Measurements from ENCODE around the gene NUDT19.

NUDT19 gene

DNA sequence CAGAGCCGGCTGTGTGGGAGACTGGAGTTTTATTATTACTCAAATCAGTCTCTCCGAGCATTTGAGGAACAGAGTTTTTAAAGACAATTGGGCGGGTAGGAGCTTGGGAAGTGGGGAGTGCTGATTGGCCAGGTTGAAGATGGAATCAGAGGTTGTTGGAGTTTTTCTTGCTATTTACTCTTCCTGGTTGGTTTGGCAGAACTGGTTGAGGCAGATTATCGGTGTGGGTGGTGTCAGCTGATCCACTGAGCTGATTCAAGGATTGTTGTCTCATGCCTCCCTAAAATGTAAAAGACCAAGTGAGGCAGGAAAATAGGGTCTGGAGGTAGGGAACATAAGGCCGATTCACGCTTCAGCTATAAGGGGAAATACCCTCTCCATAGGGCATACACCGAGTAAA is 26.7 kb downstream of the NUDT19 start:
- DNase-seq: no peak
- Histone ChIP-seq H3K4me3 (ENCODE audit: low read depth, low read length) (no peak overlapping the region), H3K27ac (no peak overlapping the region), H3K36me3 (peaks cover 4% of the 10 kb centered on the region; the same call in 1 of the 2 replicates), H3K9me3 (ENCODE audit: severe bottlenecking) (no peaks in the 10 kb centered on the region), H3K27me3 (ENCODE audit: insufficient read depth, low read depth, severe bottlenecking) (no peaks in the 10 kb centered on the region)
- no peak for TF ChIP-seq CTCF (IDR thresholded peaks at IDR 0.05; ENCODE audit: low read depth, low read length)

GRCh38 chr19:32719611-32720059 is 28.0 kb downstream of the NUDT19 start, which contains the start of gene TDRD12:
Gene TDRD12, plus strand, starts transcription at chr19:32719767. Its CDS starts 306 bp downstream, at chr19:32720073.
- peak; percentile 32; the same call in 1 of the 2 replicates for TF ChIP-seq CTCF (IDR thresholded peaks at IDR 0.05; ENCODE audit: low read depth, low read length)
- peak; percentile 15 for DNase-seq
- Histone ChIP-seq H3K36me3 (no peaks in the 10 kb centered on the region), H3K9me3 (ENCODE audit: severe bottlenecking) (no peaks in the 10 kb centered on the region), H3K4me3 (ENCODE audit: low read depth, low read length) (no peak within 1 kb of the TSS), H3K27ac (no peak within 1 kb of the TSS), H3K27me3 (ENCODE audit: insufficient read depth, low read depth, severe bottlenecking) (no peaks in the 10 kb centered on the region)

DNA sequence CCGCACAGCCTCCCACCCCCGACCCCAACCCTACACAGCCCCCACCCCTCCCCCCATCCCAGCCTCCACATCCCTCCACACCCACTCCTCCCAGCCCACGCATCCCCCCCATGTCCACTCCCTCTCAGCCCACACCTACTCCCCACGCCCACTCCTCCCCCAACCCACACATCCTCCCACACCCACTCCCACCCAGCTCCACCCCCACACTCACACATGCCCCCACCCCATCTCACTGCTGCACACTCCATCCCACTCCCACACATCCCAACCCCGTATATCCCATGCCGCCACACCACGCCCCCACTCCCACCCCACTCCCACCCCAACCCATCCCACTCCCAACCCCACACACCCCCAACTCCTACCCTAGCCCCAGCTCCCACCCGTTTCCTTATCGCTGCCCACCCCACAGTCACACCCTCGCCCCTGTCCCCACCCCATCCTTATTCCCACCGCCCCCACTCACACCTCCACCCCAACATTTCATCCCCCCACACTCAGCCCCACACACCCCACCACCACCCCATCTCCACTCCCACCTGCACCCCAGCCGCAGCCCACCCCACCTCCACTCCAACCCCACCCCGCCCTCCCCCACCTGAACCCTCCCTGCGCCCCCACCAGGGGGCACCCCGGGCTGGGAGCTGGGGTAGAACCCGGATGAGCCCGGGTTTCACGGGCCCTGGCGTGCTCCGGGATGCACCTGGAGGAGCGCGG is 28.8 kb downstream of the NUDT19 start:
- H3K36me3 ChIP-seq: no peaks in the 10 kb centered on the region
- TF ChIP-seq CTCF (IDR thresholded peaks at IDR 0.05; ENCODE audit: low read depth, low read length): no peak
- no peak overlapping the region for H3K4me3 ChIP-seq (ENCODE audit: low read depth, low read length)
- no peaks in the 10 kb centered on the region for H3K27me3 ChIP-seq (ENCODE audit: insufficient read depth, low read depth, severe bottlenecking)
- H3K27ac ChIP-seq: no peak overlapping the region
- H3K9me3 ChIP-seq (ENCODE audit: severe bottlenecking): peaks cover under 1% of the 10 kb centered on the region
- no peak for DNase-seq

- no peak for DNase-seq
- Histone ChIP-seq H3K36me3 (no peaks in the 10 kb centered on the region), H3K9me3 (ENCODE audit: severe bottlenecking) (peaks cover 3% of the 10 kb centered on the region), H3K27ac (no peak overlapping the region), H3K4me3 (ENCODE audit: low read depth, low read length) (no peak overlapping the region), H3K27me3 (ENCODE audit: insufficient read depth, low read depth, severe bottlenecking) (no peaks in the 10 kb centered on the region)
- TF ChIP-seq CTCF (IDR thresholded peaks at IDR 0.05; ENCODE audit: low read depth, low read length): no peak
Measured at GRCh38 chr19:32720936-32721250, 29.3 kb downstream of the NUDT19 start.

DNA sequence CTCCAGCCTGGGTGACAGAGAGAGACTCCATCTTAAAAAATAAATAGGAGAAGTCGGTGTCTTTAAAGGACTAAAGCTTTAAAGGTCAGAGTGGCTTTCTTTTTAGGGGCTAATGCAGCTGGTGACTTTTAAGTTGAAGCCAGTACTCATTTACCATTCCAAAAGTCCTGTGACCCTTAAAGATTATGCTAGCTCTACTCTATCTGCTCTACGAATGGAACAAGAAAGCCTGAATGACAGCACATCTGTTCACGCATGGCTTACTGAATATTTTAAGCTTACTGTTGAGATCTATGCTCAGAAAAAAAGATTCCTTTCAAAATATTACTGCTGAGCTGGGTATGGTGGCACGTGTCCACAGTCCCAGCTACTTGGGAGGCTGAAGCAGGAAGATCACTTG is 44.3 kb downstream of the NUDT19 start:
- no peaks in the 10 kb centered on the region for H3K9me3 ChIP-seq (ENCODE audit: severe bottlenecking)
- no peaks in the 10 kb centered on the region for H3K36me3 ChIP-seq
- TF ChIP-seq CTCF (IDR thresholded peaks at IDR 0.05; ENCODE audit: low read depth, low read length): no peak
- no peaks in the 10 kb centered on the region for H3K27me3 ChIP-seq (ENCODE audit: insufficient read depth, low read depth, severe bottlenecking)
- no peak overlapping the region for H3K27ac ChIP-seq
- no peak overlapping the region for H3K4me3 ChIP-seq (ENCODE audit: low read depth, low read length)
- DNase-seq: no peak

- Histone ChIP-seq H3K27me3 (ENCODE audit: insufficient read depth, low read depth, severe bottlenecking) (no peaks in the 10 kb centered on the region), H3K27ac (no peak overlapping the region), H3K4me3 (ENCODE audit: low read depth, low read length) (no peak overlapping the region), H3K36me3 (no peaks in the 10 kb centered on the region), H3K9me3 (ENCODE audit: severe bottlenecking) (no peaks in the 10 kb centered on the region)
- no peak for DNase-seq
- no peak for TF ChIP-seq CTCF (IDR thresholded peaks at IDR 0.05; ENCODE audit: low read depth, low read length)
Measured at GRCh38 chr19:32743021-32743420, 51.4 kb downstream of the NUDT19 start.
